Activated T-cell treated with anti-CD3 and anti-CD28 coated beads for 1 hour (primary cell): ENCODE results near the gene RPL37A.

Experiments used
- DNase-seq: peaks from one replicate; pipeline ENCODE4 v3.0.0-alpha.2; 2020; ENCODE audit warnings: low read depth

Gene RPL37A

GRCh38 chr2:216498379-216499352 lies at the start of gene RPL37A:
Gene RPL37A (plus strand): TSS chr2:216498844. CDS start chr2:216498875, 31 bp downstream.
- DNase-seq = peak; percentile 83

- no peak for DNase-seq
Measured at GRCh38 chr2:216450346-216450745, 48.3 kb upstream of the RPL37A start.

GRCh38 chr2:216450784-216451183 lies 47.9 kb upstream of the RPL37A start:
- DNase-seq = no peak

GRCh38 chr2:216453955-216454614 lies 44.6 kb upstream of the RPL37A start:
- DNase-seq = no peak

- no peak for DNase-seq
Measured at GRCh38 chr2:216463148-216463547, 35.5 kb upstream of the RPL37A start.

GRCh38 chr2:216464104-216464720 lies 34.4 kb upstream of the RPL37A start:
- DNase-seq = no peak

GRCh38 chr2:216465579-216466195 lies 33.0 kb upstream of the RPL37A start:
- DNase-seq = no peak

GRCh38 chr2:216467845-216468244 lies 30.8 kb upstream of the RPL37A start:
- no peak for DNase-seq

GRCh38 chr2:216469661-216470060 lies 29.0 kb upstream of the RPL37A start:
- no peak for DNase-seq

GRCh38 chr2:216473187-216473586 lies 25.5 kb upstream of the RPL37A start:
- no peak for DNase-seq

- no peak for DNase-seq
Measured at GRCh38 chr2:216474925-216475670, 23.5 kb upstream of the RPL37A start.

GRCh38 chr2:216475767-216476166 lies 22.9 kb upstream of the RPL37A start:
- no peak for DNase-seq

- DNase-seq = no peak
Measured at GRCh38 chr2:216477283-216478035, 21.2 kb upstream of the RPL37A start.

GRCh38 chr2:216478151-216478550 lies 20.5 kb upstream of the RPL37A start:
- no peak for DNase-seq

GRCh38 chr2:216478791-216479190 lies 19.9 kb upstream of the RPL37A start:
- DNase-seq = no peak

GRCh38 chr2:216480221-216480620 lies 18.4 kb upstream of the RPL37A start:
- no peak for DNase-seq

- no peak for DNase-seq
Measured at GRCh38 chr2:216482640-216483039, 16.0 kb upstream of the RPL37A start.

GRCh38 chr2:216485237-216485636 lies 13.4 kb upstream of the RPL37A start:
- DNase-seq = no peak

GRCh38 chr2:216485745-216486144 lies 12.9 kb upstream of the RPL37A start:
- DNase-seq = no peak

GRCh38 chr2:216486271-216486670 lies 12.4 kb upstream of the RPL37A start:
- no peak for DNase-seq

- no peak for DNase-seq
Measured at GRCh38 chr2:216486708-216487107, 11.9 kb upstream of the RPL37A start.
